ENCODE data around the gene EXOC3L4. TPM values are rescaled to one million over a fixed set of nuclear protein-coding genes. Genes with fewer than 3 reads are reported as not detected.
A peak's percentile ranks its signal among the peaks of the same experiment; 100 is the strongest.
"Not testable (repeated sequence)": the region's sequence is repeated elsewhere in the genome, so short reads cannot be mapped to it uniquely, and the experiment has no call there.

The EXOC3L4 gene
- total RNA-seq, 1 experiment from 2014 or later = 10.9 TPM

GRCh38 chr14:103151270-103151945 lies 56.9 kb downstream of the EXOC3L4 start:
- CTCF ChIA-PET = interaction anchor here (0.6 kb wide), 1 partner anchor 201 kb away, joined by 10 read pairs; no protein-coding TSS in a partner anchor
- no peaks in the 10 kb centered on the region for H3K9me3 Mint-ChIP-seq (ENCODE audit: low read depth, unreplicated experiment)

GRCh38 chr14:103155010-103155409 lies 60.5 kb downstream of the EXOC3L4 start:
- Mint-ChIP-seq H3K4me1 (ENCODE audit: low read depth, unreplicated experiment) (peaks cover 7% of the 10 kb centered on the region), H3K4me3 (ENCODE audit: low read depth, unreplicated experiment) (no peak overlapping the region), H3K9me3 (ENCODE audit: low read depth, unreplicated experiment) (no peaks in the 10 kb centered on the region), H3K27me3 (ENCODE audit: unreplicated experiment) (no peaks in the 10 kb centered on the region), H3K36me3 (ENCODE audit: insufficient read depth, unreplicated experiment) (no peaks in the 10 kb centered on the region), H3K27ac (ENCODE audit: unreplicated experiment) (no peak overlapping the region)
- intact Hi-C loops (cut with micrococcal nuclease; ENCODE audit: unreplicated experiment) = no loop called here
- CTCF ChIA-PET = interaction anchor here (0.8 kb wide), 1 partner anchor 50 kb away, joined by 3 read pairs; no protein-coding TSS in a partner anchor
- no TSS peak for BruUV-seq (replicated peaks)
- peak; percentile 62 for DNase-seq
- TF ChIP-seq CTCF (IDR thresholded peaks at IDR 0.05; ENCODE audit: unreplicated experiment) = no peak

More at GRCh38 chr14:103151270-103151945, 56.9 kb downstream of the EXOC3L4 start:
- Mint-ChIP-seq H3K36me3 (ENCODE audit: insufficient read depth, unreplicated experiment) (no peaks in the 10 kb centered on the region), H3K27me3 (ENCODE audit: unreplicated experiment) (no peaks in the 10 kb centered on the region), H3K27ac (ENCODE audit: unreplicated experiment) (no peak overlapping the region), H3K4me1 (ENCODE audit: low read depth, unreplicated experiment) (peaks cover 7% of the 10 kb centered on the region), H3K4me3 (ENCODE audit: low read depth, unreplicated experiment) (no peak overlapping the region)
- BruUV-seq (replicated peaks) = no TSS peak
- intact Hi-C loops (cut with micrococcal nuclease; ENCODE audit: unreplicated experiment) = no loop called here
- DNase-seq = no peak
- TF ChIP-seq CTCF (IDR thresholded peaks at IDR 0.05; ENCODE audit: unreplicated experiment) = no peak

- BruUV-seq (replicated peaks) = not testable (repeated sequence)
- CTCF ChIA-PET = interaction anchor here (0.8 kb wide), 1 partner anchor 50 kb away, joined by 3 read pairs; no protein-coding TSS in a partner anchor
Measured at GRCh38 chr14:103155416-103155815, 60.9 kb downstream of the EXOC3L4 start.

GRCh38 chr14:103155826-103156394 lies 61.4 kb downstream of the EXOC3L4 start:
- H3K9me3 Mint-ChIP-seq (ENCODE audit: low read depth, unreplicated experiment) = no peaks in the 10 kb centered on the region
- intact Hi-C loops (cut with micrococcal nuclease; ENCODE audit: unreplicated experiment) = no loop called here
- no peaks in the 10 kb centered on the region for H3K27me3 Mint-ChIP-seq (ENCODE audit: unreplicated experiment)
- no peaks in the 10 kb centered on the region for H3K36me3 Mint-ChIP-seq (ENCODE audit: insufficient read depth, unreplicated experiment)
- CTCF ChIA-PET = no interaction called here
- no TSS peak for BruUV-seq (replicated peaks)
- no peak for DNase-seq
- peaks cover 12% of the 10 kb centered on the region for H3K4me1 Mint-ChIP-seq (ENCODE audit: low read depth, unreplicated experiment)
- no peak overlapping the region for H3K4me3 Mint-ChIP-seq (ENCODE audit: low read depth, unreplicated experiment)
- H3K27ac Mint-ChIP-seq (ENCODE audit: unreplicated experiment) = no peak overlapping the region
- no peak for TF ChIP-seq CTCF (IDR thresholded peaks at IDR 0.05; ENCODE audit: unreplicated experiment)

More at GRCh38 chr14:103155416-103155815, 60.9 kb downstream of the EXOC3L4 start:
- H3K27me3 Mint-ChIP-seq (ENCODE audit: unreplicated experiment); DNase-seq; H3K9me3 Mint-ChIP-seq (ENCODE audit: low read depth, unreplicated experiment); H3K4me3 Mint-ChIP-seq (ENCODE audit: low read depth, unreplicated experiment); H3K27ac Mint-ChIP-seq (ENCODE audit: unreplicated experiment); H3K4me1 Mint-ChIP-seq (ENCODE audit: low read depth, unreplicated experiment); H3K36me3 Mint-ChIP-seq (ENCODE audit: insufficient read depth, unreplicated experiment); intact Hi-C loops (cut with micrococcal nuclease; ENCODE audit: unreplicated experiment): not testable (repeated sequence)
